Right lobe of liver (tissue), 6 donors: ENCODE data around the gene FURIN. TPM values are rescaled to one million over a fixed set of nuclear protein-coding genes. Genes with fewer than 3 reads are reported as not detected.
A peak's percentile ranks its signal among the peaks of the same experiment; 100 is the strongest.
"Not testable (repeated sequence)": the region's sequence is repeated elsewhere in the genome, so short reads cannot be mapped to it uniquely, and the experiment has no call there.

Experiments
- ATAC-seq, 4 donors: fragments of 200-7000 bp; cut with Tn5 transposase; one replicate each; pipeline ENCODE4 v1.9.1; 2020; ENCODE audit warnings: mild to moderate bottlenecking in 4 of 4, moderate library complexity in 4 of 4
- DNase-seq, 3 donors: peaks; one replicate each; pipeline ENCODE4 v3.0.0-alpha.2; 2020
- H3K27ac ChIP-seq, 3 donors: fragments of 200-600 bp; one replicate each; pipeline ENCODE4 v1.8.0; 2022
- H3K27me3 ChIP-seq, 2 donors: fragments of 200-600 bp; one replicate each; pipeline ENCODE4 v1.8.0; 2022
- H3K36me3 ChIP-seq, 4 donors: fragments of 200-600 bp; sonication (generic) in 1 of 4; one replicate each; pipeline versions ENCODE4 v1.5.1 to v1.8.0; 2017 to 2022; ENCODE audit warnings: control low read depth in 1 of 4
- H3K4me1 ChIP-seq, 4 donors: fragments of 200-600 bp; sonication (generic) in 1 of 4; one replicate each; pipeline versions ENCODE4 v1.5.1 to v1.8.0; 2017 to 2022; ENCODE audit warnings: control low read depth in 1 of 4
- H3K4me3 ChIP-seq, 3 donors: fragments of 200-600 bp; one replicate each; pipeline ENCODE4 v1.8.0; 2022
- H3K9me3 ChIP-seq, 4 donors: fragments of 200-600 bp; sonication (generic) in 1 of 4; one replicate each; pipeline versions ENCODE4 v1.5.1 to v1.8.0; 2017 to 2022; ENCODE audit warnings: control low read depth in 1 of 4
- POLR2A ChIP-seq: fragments of 450-650 bp; IDR thresholded peaks from one replicate; pipeline ENCODE4 v1.6.1; 2017; ENCODE audit warnings: antibody characterized with exemption, mild to moderate bottlenecking
- WGBS: methylation state at CpG from one replicate; pipeline ENCODE4 v1.1.6; 2018; ENCODE audit warnings: low coverage, low lambda C conversion rate; ENCODE audit not compliant: insufficient coverage; ENCODE audit errors: missing lambda C conversion rate; 5-methylcytosine and 5-hydroxymethylcytosine counted together
- intact Hi-C, 2 donors: fragments of 100-400 bp; cut with DNase I; formaldehyde crosslinking; loops; one replicate each; pipeline versions ENCODE4 v1.11.2 to v1.14.1; 2022
- total RNA-seq, 6 experiments: library from RNA; depleted of rRNA in 2 of 6; stranded (reverse); fragments of >200 nt in 2 of 6; fragmentation: NEBNext Ultra II Directional in 3 of 6; extraction: Animal tissue kit (Norgen Biotek cat#: 25700) in 3 of 6; gene quantifications; one replicate each; pipeline versions ENCODE4 v1.1.0 to v1.2.4, GENCODE V29; 2016 to 2023
- TF ChIP-seq, protein P1 (sequence below), 4 donors: fragments of 200-600 bp in 3 of 4; fragments of 450-650 bp in 1 of 4; IDR thresholded peaks; one replicate each; pipeline versions ENCODE4 v1.5.1 to v1.8.0; 2016 to 2022; ENCODE audit warnings: antibody characterized with exemption in 4 of 4, mild to moderate bottlenecking in 2 of 4
- donor health status: DM: no; HTN: yes; CAD: no.
- donor health status: DM: no; HTN: no; CAD: no.
- donor health status: DM: no; HTN: no; CAD: no.
- donor health status: DM: no; HTN: yes; CAD: no.
- donor health status: DM: no; HTN: yes; CAD: no.

Gene FURIN
- total RNA-seq, 6 experiments from 2014 or later, result 122 to 232 (median 189) TPM

DNA sequence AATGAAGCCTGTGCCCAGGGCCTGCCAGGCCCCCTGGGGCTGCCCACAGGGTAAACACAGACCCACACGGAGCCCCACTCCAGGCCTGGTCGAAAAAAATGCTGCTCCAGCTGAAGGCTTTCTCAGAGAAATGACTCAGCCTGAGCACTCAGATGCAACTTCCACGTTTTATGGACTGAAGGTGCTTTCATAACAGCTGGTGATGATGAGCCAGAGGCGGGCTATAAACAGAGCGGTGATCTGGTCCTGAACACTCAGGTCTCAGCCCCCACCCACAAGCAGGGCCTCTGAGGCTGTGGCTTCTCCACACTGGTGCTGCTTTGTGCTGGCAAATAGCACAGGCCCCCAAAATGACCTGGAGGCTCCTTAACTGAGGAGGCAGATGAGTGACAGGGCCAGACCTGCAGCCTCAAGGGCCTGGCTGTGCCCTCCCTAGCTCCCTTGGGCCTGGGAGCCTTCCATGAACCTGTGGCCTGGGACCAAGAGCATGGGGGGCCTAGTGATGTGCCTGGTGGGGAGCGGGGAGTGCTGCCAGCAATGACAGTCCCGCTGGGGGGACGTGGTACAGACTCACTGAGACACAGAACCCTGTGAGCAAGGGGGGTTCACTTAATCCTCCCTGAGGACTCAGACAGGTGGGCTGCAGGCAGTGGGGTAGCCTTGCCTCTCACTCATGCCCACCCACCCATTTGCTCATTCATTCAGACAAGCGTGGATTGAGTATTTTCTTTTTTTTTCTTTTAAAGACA, 23.0 kb upstream of the FURIN start:
- no peaks in the 10 kb centered on the region for H3K36me3 ChIP-seq
- intact Hi-C loops, result no loop called here
- no peaks in the 10 kb centered on the region for H3K9me3 ChIP-seq
- ATAC-seq (peak; percentile 45 to 71 (median 60)), DNase-seq (no peak)
- TF ChIP-seq, protein P1, sequence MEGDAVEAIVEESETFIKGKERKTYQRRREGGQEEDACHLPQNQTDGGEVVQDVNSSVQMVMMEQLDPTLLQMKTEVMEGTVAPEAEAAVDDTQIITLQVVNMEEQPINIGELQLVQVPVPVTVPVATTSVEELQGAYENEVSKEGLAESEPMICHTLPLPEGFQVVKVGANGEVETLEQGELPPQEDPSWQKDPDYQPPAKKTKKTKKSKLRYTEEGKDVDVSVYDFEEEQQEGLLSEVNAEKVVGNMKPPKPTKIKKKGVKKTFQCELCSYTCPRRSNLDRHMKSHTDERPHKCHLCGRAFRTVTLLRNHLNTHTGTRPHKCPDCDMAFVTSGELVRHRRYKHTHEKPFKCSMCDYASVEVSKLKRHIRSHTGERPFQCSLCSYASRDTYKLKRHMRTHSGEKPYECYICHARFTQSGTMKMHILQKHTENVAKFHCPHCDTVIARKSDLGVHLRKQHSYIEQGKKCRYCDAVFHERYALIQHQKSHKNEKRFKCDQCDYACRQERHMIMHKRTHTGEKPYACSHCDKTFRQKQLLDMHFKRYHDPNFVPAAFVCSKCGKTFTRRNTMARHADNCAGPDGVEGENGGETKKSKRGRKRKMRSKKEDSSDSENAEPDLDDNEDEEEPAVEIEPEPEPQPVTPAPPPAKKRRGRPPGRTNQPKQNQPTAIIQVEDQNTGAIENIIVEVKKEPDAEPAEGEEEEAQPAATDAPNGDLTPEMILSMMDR (IDR thresholded peaks at IDR 0.05), result no peak
- TF ChIP-seq POLR2A, result no peak
- no peak overlapping the region for H3K4me3 ChIP-seq
- H3K27ac ChIP-seq, result no peak overlapping the region
- H3K27me3 ChIP-seq, result no peaks in the 10 kb centered on the region
- no peaks in the 10 kb centered on the region for H3K4me1 ChIP-seq
- 27% methylated on average over 3 of the region's 9 CpGs for WGBS

DNA sequence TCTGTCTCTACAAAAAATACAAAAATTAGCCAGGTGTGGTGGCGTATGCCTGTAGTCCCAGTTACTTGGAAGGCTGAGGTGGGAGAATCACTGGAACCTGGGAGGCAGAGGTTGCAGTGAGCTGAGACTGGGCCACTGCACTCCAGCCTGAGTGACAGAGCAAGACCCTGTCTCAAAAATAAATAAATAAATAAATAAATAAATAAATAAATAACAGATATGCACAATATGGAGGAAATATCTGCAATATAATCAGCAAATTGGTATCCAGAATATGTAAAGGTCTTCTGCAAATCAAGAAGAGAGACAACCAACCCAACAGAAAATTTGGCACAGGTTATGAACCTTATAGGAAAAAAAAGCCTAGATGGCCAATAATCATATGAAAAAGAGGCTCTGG, 19.0 kb upstream of the FURIN start:
- H3K27me3 ChIP-seq, H3K36me3 ChIP-seq, H3K9me3 ChIP-seq, H3K27ac ChIP-seq, H3K4me3 ChIP-seq, DNase-seq, ATAC-seq, intact Hi-C loops, H3K4me1 ChIP-seq: not testable (repeated sequence)
- WGBS, result 83% methylated on average over 1 of the region's 1 CpG

DNA sequence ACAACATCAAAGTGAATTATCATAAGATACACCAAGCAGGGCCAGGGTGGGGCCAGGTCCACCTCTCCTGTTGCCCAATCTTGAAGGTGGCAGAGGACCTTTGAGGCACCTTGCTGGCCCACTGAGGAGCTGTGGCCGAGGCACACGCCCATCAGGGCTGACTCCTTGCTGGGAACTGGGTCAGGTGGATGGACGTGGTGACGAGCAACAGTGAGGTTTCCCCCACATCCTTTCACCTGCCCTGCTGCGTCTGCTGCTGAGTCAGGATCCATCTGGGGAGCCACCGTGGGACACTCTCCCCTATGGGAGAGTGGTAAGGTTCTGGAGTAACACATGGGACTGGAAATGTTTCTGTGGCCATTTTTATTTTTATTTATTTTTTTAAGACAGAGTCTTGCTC, 17.3 kb upstream of the FURIN start:
- no peaks in the 10 kb centered on the region for H3K9me3 ChIP-seq
- H3K27ac ChIP-seq, result no peak overlapping the region
- no peak overlapping the region for H3K4me3 ChIP-seq
- ATAC-seq, result no peak
- intact Hi-C loops, result no loop called here
- 83% methylated on average over 1 of the region's 6 CpGs for WGBS
- TF ChIP-seq, protein P1 (IDR thresholded peaks at IDR 0.05), result no peak
- no peak for TF ChIP-seq POLR2A
- DNase-seq, result no peak
- no peaks in the 10 kb centered on the region for H3K27me3 ChIP-seq
- no peaks in the 10 kb centered on the region for H3K4me1 ChIP-seq
- H3K36me3 ChIP-seq, result no peaks in the 10 kb centered on the region

DNA sequence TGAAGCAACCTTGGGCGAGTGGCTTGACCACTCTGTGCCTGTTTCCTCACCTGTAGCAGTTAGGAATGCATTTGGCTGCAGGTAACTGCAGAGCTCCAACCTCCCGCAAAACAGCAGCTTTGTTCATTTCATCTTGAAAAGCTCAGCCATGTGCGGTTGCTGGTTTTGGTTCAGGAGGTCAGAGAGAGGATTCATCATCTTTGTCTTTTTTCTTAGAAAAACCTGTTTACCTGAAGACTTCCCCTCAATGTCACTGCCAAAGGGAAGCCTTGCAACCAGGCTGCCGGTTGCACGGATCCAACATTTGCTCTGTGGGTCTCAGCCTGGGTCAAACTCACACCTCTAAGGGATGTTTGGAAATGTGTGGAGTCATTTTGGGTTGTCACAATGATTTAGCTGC, 16.4 kb upstream of the FURIN start:
- ATAC-seq (no peak), DNase-seq (no peak)
- Histone ChIP-seq H3K4me1 (no peaks in the 10 kb centered on the region), H3K27me3 (no peaks in the 10 kb centered on the region), H3K27ac (no peak overlapping the region), H3K36me3 (no peaks in the 10 kb centered on the region), H3K4me3 (no peak overlapping the region), H3K9me3 (no peaks in the 10 kb centered on the region)
- intact Hi-C loops, result no loop called here
- TF ChIP-seq POLR2A, result no peak
- TF ChIP-seq, protein P1 (IDR thresholded peaks at IDR 0.05), result no peak
- 86% methylated on average over 3 of the region's 5 CpGs for WGBS

DNA sequence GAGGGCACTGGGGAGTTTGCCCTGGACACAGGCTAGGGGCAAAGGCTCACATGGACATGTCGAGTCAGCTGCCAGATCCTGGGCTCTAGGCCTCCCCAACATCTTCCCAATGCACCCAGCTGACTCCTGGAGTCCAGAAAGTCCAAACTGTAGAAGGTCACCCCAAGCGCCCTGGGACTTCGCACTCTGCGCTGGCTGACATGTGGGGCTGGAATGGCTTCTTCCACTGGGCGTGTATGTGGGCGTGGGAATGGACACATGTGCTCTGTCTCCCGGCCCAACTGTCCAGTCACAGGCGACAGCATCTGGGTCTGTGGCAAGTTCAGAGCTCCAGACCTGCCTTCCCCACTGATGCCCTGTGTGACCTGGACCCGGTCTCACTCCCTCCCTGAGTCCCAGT, 13.2 kb upstream of the FURIN start:
- no peak for ATAC-seq

More for the DNA sequence above, 13.2 kb upstream of the FURIN start:
- Histone ChIP-seq H3K9me3 (no peaks in the 10 kb centered on the region), H3K27me3 (no peaks in the 10 kb centered on the region), H3K4me1 (peaks cover 0 to 18% (median 6%) of the 10 kb centered on the region in 4 donors), H3K36me3 (no peaks in the 10 kb centered on the region), H3K4me3 (no peak overlapping the region), H3K27ac (no peak overlapping the region)
- TF ChIP-seq POLR2A, result no peak
- TF ChIP-seq, protein P1 (IDR thresholded peaks at IDR 0.05), result no peak
- intact Hi-C loops, result no loop called here
- no CpG with 5 or more reads among the region's 9 CpGs for WGBS
- DNase-seq, result no peak
